Thyroid gland (tissue), 4 donors: ENCODE results near the gene PRKCZ. TPM values are rescaled to one million over a fixed set of nuclear protein-coding genes. Genes with fewer than 3 reads are reported as not detected.
A peak's percentile ranks its signal among the peaks of the same experiment; 100 is the strongest.

Experiments
- DNase-seq, 2 donors: peaks; one replicate each; pipeline ENCODE4 v3.0.0-alpha.2; 2019
- H3K27ac ChIP-seq, 3 donors: fragments of 200-600 bp; sonication (generic); 1 replicate in 2 of 3; 2 replicates in 1 of 3; pipeline ENCODE4 v1.5.1; 2016 to 2019; ENCODE audit warnings: mild to moderate bottlenecking in 1 of 3, moderate library complexity in 1 of 3
- H3K27me3 ChIP-seq: fragments of 200-600 bp; sonication (generic); one replicate; pipeline ENCODE4 v1.5.1; 2019
- H3K36me3 ChIP-seq, 2 donors: fragments of 200-600 bp; sonication (generic); one replicate each; pipeline ENCODE4 v1.5.1; 2016 to 2019
- H3K4me1 ChIP-seq, 2 donors: fragments of 200-600 bp; sonication (generic); one replicate each; pipeline ENCODE4 v1.5.1; 2017 to 2019
- H3K4me3 ChIP-seq, 3 donors: fragments of 200-600 bp; sonication (generic); replicated peaks in 1 of 3; 1 replicate in 2 of 3; 2 replicates in 1 of 3; pipeline ENCODE4 v1.5.1; 2016; ENCODE audit warnings: mild to moderate bottlenecking in 1 of 3
- H3K9me3 ChIP-seq: fragments of 200-600 bp; sonication (generic); one replicate; pipeline ENCODE4 v1.5.1; 2017
- CTCF ChIP-seq, 6 experiments: fragments of 200-600 bp in 3 of 6; fragments of 450-650 bp in 3 of 6; sonication (generic) in 3 of 6; IDR thresholded peaks; one replicate each; pipeline ENCODE4 v1.5.1; 2016 to 2019; ENCODE audit warnings: antibody characterized with exemption in 6 of 6, mild to moderate bottlenecking in 2 of 6, inconsistent platforms in 1 of 6, moderate library complexity in 1 of 6
- POLR2A ChIP-seq, 2 donors: fragments of 450-650 bp; IDR thresholded peaks; one replicate each; pipeline ENCODE4 v1.6.1; 2017; ENCODE audit warnings: antibody characterized with exemption in 2 of 2, mild to moderate bottlenecking in 2 of 2, moderate library complexity in 1 of 2
- WGBS, 2 donors: methylation state at CpG; one replicate each; pipeline ENCODE4 v1.1.5; 2017; 5-methylcytosine and 5-hydroxymethylcytosine counted together
- intact Hi-C: fragments of 100-400 bp; cut with DNase I; formaldehyde crosslinking; loops from one replicate; pipeline ENCODE4 v1.15.1; 2023
- total RNA-seq, 4 donors: library from RNA; depleted of rRNA; stranded (reverse); fragments of >200 nt; gene quantifications; one replicate each; pipeline ENCODE4 v1.2.3, GENCODE V29; 2016

Gene PRKCZ
- total RNA-seq, 4 donors from 2014 or later = 33.6 to 53.0 (median 44.3) TPM

DNA sequence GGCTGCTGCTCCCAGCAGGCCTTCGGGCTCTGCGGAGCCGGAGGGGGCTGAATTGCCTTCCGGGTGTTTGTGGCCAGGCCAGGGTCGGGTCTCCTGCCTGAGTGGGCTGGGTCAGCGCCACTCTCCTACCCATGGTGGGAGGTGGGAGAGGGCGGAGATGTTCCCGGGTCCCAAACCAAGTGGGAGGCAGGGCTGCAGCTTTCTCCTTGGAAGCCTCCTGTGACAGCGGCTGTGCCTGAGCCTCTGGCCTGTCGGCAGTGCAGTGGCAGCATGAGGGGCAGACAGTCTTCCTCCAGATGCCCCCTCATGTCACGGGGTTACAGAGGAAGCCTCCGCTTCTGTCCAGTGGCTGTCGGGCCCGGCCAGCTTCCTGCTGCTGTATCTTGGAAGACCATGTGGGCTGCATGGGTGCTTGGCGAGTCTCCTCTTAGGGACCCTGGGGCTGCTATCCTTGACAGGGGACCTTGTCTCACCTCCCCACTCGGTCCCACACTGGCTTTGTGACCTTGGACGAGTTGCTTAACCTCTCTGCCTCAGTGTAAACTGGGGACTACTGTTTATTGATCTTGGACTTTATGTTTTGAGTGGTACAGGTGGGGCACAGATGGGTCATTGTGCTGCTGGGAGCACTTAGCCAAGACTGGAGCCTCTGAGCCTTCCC is 182.2 kb downstream of the PRKCZ start:
- WGBS, 2 donors = 34 to 50% methylated on average over 11 to 14 of the region's 17 CpGs
- Histone ChIP-seq H3K4me1 (peaks cover 78 to 80% of the 10 kb centered on the region in 2 donors), H3K9me3 (no peaks in the 10 kb centered on the region), H3K4me3 (peak overlapping the region in 1 of 3 donors; percentile 26), H3K36me3 (no peaks in the 10 kb centered on the region), H3K27me3 (no peaks in the 10 kb centered on the region), H3K27ac (peak overlapping the region; percentile 78 to 90 (median 86))
- TF ChIP-seq POLR2A (IDR thresholded peaks at IDR 0.05) (no peak), CTCF (IDR thresholded peaks at IDR 0.05) (no peak)
- intact Hi-C loops = loop anchor here (5.0 kb wide), 1 partner anchor 85 kb away; no protein-coding TSS in a partner anchor
- DNase-seq = no peak

DNA sequence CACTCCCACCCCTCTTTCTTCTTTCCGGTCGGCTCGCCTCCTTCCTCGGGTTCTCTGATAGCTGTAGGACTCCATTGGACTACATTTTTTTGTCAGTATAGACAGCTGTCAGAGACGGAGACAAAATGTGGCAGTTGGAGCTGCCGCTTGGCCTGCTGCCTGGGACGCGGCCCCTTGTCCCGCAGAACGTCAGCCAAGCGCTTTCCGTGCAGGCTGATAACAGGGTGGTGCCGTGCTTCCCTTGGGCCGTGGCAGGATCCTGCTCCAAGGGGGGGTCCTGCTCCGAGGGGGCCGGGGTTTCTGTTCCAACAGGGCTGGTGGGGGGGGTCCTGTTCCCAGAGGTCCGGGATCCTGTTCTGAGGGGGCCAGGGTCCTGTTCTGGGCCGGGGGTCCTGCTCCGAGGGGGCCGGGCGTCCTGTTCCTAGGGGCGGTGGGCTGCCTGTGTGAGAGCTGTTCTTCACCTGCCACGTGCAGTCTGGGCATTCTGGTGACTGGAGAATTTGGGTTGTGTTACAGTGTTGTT is 182.8 kb downstream of the PRKCZ start:
- no peaks in the 10 kb centered on the region for H3K36me3 ChIP-seq
- intact Hi-C loops = loop anchor here (5.0 kb wide), 1 partner anchor 84 kb away; no protein-coding TSS in a partner anchor
- 38 to 56% methylated on average over 13 to 18 of the region's 23 CpGs for WGBS, 2 donors
- peaks cover 84 to 86% of the 10 kb centered on the region in 2 donors for H3K4me1 ChIP-seq
- no peaks in the 10 kb centered on the region for H3K9me3 ChIP-seq
- TF ChIP-seq POLR2A (IDR thresholded peaks at IDR 0.05) = no peak
- no peak for TF ChIP-seq CTCF (IDR thresholded peaks at IDR 0.05)
- DNase-seq = peak in 1 of 2 donors; percentile 45
- peak overlapping the region; percentile 78 to 90 (median 86) for H3K27ac ChIP-seq
- no peaks in the 10 kb centered on the region for H3K27me3 ChIP-seq
- peak overlapping the region in 1 of 3 donors; percentile 26 for H3K4me3 ChIP-seq

DNA sequence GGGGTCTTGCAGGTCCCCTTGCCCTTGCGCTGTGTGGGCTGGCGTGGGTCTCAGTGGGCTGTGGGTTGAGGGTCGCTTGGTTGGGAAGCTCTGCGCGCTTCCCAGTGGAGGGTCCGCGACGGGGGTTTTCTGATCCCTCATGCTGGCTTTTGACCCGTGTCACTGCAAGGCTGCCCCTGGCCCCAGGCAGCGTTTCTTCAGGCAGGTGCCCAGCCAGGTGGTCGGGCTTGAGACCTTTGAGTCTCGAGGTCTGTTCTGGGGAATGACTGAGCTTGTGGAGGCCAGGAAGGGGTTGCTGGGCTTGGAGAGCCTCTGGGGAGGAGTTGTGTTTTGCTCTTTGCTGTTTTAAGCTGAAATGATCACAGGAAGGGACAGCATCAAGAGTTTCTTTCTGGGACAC is 183.3 kb downstream of the PRKCZ start:
- Histone ChIP-seq H3K27ac (peak overlapping the region; percentile 75 to 86 (median 78)), H3K4me1 (peaks cover 89 to 91% of the 10 kb centered on the region in 2 donors), H3K9me3 (no peaks in the 10 kb centered on the region), H3K27me3 (no peaks in the 10 kb centered on the region), H3K4me3 (peak overlapping the region in 1 of 3 donors; percentile 26), H3K36me3 (no peaks in the 10 kb centered on the region)
- no peak for DNase-seq
- 48 to 80% methylated on average over 7 to 10 of the region's 12 CpGs for WGBS, 2 donors
- TF ChIP-seq POLR2A (IDR thresholded peaks at IDR 0.05) (no peak), CTCF (IDR thresholded peaks at IDR 0.05) (no peak)
- intact Hi-C loops = loop anchor here (5.0 kb wide), 1 partner anchor 84 kb away; no protein-coding TSS in a partner anchor

- TF ChIP-seq POLR2A (IDR thresholded peaks at IDR 0.05) (no peak), CTCF (IDR thresholded peaks at IDR 0.05) (no peak)
- H3K4me1 ChIP-seq = peaks cover 96 to 98% of the 10 kb centered on the region in 2 donors
- H3K9me3 ChIP-seq = no peaks in the 10 kb centered on the region
- peak overlapping the region; percentile 75 to 84 (median 78) for H3K27ac ChIP-seq
- DNase-seq = peak; percentile 82 to 87
- H3K27me3 ChIP-seq = no peaks in the 10 kb centered on the region
- 11 to 16% methylated on average over 12 to 13 of the region's 27 CpGs for WGBS, 2 donors
- peak overlapping the region in 1 of 3 donors; percentile 23 for H3K4me3 ChIP-seq
- intact Hi-C loops = loop anchor here (5.0 kb wide), 1 partner anchor 83 kb away; no protein-coding TSS in a partner anchor
- H3K36me3 ChIP-seq = no peaks in the 10 kb centered on the region
These were observed 184.0 kb downstream of the PRKCZ start for GRCh38 chr1:2233997-2234761.
